Body of pancreas (tissue), 4 donors: ENCODE measurements around the gene PRTFDC1.
"Not testable (repeated sequence)": the region's sequence is repeated elsewhere in the genome, so short reads cannot be mapped to it uniquely, and the experiment has no call there.

Source experiments
- CTCF ChIP-seq, 7 experiments: fragments of 450-650 bp in 4 of 7; fragments of 200-600 bp in 3 of 7; sonication (generic) in 3 of 7; IDR thresholded peaks; one replicate each; pipeline ENCODE4 v1.5.1; 2016 to 2019; ENCODE audit warnings: antibody characterized with exemption in 7 of 7
- POLR2A ChIP-seq, 3 donors: fragments of 450-650 bp; IDR thresholded peaks; one replicate each; pipeline ENCODE4 v1.6.1; 2016; ENCODE audit warnings: antibody characterized with exemption in 3 of 3, mild to moderate bottlenecking in 2 of 3

DNA sequence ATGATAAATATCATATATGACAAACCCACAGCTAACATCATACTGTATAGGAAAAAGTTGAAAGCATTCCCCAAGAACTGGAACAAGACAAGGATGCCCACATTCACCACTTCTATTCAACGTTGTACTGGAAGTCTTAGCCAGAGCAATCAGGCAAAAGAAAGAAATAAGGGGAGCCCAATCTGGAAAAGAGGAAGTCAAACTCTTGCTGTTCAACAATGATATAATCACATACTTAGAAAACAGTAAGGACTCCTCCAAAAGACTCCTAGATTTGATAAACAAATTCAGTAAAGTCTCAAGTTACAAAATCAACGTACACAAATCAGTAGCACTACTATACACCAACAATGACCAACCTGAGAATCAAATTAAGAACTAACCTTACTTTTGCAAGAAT, 114.6 kb downstream of the PRTFDC1 start:
- TF ChIP-seq CTCF, POLR2A (IDR thresholded peaks at IDR 0.05): not testable (repeated sequence)
